ENCODE results near the gene GALNT12.

DNA sequence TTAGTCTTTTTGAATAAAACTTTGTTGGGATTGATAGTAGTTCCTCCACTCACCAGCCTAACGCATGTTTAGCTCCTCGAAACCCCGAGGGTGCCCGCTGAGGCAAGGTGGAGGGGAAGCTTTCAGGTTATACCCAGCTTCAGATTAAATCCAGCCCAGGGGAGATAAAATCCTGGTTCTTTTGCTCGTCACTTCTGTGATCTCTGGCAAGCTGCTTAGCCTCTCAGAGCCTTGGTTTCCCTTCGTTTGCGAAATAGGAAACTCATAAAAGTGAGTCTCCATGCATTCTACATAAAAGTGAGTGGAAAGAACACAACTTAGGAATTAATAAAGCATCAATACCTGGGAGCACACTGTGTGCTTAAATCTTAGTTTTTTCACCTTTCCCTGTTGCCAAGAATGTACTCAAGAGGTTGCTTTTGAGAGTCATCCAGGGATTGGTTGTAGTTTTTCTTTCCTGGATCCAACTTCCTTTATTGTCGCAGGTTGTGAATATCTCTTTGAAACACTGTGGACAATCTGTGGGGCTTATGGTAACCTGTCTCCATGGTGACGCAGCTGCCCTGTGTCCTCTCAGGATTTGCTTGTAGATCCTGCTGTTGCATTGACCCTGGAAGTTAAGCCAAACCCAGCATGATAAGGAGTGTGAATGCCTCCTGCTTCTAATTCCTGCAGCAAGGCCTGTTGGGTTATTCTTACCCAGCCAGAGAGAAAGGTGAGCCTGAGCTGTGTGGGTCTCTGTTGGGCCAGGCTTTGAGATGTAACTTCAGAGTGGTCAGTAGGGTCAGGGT is 2.0 kb downstream of the GALNT12 start:
- TF ChIP-seq, protein P1, sequence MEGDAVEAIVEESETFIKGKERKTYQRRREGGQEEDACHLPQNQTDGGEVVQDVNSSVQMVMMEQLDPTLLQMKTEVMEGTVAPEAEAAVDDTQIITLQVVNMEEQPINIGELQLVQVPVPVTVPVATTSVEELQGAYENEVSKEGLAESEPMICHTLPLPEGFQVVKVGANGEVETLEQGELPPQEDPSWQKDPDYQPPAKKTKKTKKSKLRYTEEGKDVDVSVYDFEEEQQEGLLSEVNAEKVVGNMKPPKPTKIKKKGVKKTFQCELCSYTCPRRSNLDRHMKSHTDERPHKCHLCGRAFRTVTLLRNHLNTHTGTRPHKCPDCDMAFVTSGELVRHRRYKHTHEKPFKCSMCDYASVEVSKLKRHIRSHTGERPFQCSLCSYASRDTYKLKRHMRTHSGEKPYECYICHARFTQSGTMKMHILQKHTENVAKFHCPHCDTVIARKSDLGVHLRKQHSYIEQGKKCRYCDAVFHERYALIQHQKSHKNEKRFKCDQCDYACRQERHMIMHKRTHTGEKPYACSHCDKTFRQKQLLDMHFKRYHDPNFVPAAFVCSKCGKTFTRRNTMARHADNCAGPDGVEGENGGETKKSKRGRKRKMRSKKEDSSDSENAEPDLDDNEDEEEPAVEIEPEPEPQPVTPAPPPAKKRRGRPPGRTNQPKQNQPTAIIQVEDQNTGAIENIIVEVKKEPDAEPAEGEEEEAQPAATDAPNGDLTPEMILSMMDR (IDR thresholded peaks at IDR 0.05; ENCODE audit: low read depth, low read length) = no peak
- no peak for TF ChIP-seq EZH2phosphoT487 (IDR thresholded peaks at IDR 0.05; ENCODE audit: low read depth)
